Measurements from ENCODE around the gene POLG.

The POLG gene

DNA sequence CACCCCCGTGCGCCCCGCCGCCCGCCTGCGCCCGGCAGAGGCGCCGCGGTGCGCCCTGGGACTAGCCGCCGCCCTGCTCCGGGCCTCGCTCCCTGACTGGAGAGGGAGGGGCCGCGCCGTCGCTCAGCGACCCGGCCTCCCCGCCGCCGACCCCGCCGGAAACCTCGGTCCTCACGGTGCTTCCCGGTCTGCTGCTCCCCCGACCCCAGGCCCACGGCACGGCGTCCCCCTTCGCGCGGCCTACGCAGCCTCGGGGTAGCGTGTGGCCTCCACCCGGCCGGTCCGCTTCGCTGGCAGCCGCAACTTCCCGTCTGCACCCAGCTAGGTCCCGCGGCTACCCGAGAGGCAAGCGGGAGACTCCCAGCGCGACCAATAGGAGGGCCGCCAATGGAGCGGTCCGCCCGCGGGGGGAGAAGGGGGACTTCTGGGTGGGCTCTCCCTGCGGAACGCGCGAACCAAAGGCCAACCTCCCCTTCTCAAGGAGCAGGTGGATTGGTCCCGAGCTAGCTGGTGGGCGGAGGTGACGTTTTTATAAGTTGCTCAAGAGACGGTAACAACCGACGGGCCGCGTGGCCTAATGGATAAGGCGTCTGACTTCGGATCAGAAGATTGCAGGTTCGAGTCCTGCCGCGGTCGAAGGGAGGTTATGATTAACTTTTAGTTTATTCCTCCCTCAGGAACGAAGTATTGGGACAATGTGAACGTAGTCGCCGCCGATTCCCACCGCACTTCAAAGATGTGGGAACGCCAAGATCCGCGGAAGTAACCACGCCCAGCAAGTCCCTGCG, at the start of gene POLG:
Gene POLG, minus strand, starts transcription at position 315 of the 788 bp plus-strand sequence. CDS start 1,070 bp downstream, outside the sequence.
- peak; percentile 98 for DNase-seq

DNA sequence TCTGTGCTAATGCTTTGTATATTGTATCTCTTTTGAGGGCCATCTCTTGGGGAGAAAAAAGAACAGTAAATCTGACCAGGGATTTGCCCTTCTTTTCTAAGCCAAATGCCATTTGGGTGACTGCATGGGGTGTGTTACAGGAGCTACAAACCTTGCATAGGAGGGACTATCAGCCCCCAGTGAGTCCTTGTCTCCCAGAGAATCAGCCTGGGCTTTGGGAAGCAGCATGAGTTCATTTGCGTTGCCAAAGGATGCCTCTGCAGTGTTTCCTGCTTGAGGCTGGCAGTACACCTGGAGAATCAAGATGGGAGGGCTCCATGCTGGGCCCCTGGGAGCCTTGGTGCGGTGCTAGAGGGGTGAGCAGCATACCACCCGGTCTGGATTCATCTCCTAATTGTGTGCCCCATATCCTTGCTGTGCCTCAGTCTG, 49.6 kb upstream of the POLG start:
- DNase-seq = no peak

DNA sequence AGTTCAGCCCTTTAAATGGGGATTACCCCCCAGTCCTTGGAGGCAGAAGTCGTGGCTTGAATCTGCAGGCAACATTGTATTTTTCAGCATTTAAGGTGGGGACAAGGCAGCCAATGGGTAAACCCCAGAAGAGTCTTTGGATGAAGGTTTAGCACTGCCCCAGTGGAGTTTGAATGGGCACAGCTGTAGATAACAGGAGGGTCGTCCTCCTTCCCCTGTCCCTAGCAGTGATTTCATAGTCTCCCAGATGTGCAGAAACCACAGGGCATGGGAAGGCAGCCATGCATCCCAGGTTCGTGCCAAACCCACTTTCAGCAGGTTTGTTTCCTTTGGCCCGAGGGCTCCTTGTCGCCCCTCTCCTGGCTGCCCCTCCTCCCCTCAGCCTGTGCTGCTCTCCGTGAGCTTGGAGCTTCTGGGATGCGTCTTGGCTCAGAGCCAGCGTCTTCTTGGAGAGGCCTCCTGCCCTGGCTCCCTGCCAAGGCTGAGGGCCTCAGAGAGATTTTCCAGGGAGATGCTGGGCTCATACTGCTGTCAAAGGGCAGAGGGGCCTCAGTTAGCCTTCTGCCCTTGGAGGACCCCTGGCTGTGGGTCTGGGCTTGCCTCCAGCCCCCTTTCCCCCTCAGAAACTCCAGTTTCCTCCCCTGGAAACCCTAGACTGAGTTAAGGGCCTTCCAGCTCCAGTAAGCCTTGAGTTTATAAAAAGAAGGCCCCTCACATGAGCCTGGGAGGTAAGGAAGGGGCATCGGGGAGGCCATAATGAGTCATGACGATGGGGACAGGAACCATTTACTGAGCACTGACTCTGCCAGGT, 48.9 kb upstream of the POLG start:
- no peak for DNase-seq

DNA sequence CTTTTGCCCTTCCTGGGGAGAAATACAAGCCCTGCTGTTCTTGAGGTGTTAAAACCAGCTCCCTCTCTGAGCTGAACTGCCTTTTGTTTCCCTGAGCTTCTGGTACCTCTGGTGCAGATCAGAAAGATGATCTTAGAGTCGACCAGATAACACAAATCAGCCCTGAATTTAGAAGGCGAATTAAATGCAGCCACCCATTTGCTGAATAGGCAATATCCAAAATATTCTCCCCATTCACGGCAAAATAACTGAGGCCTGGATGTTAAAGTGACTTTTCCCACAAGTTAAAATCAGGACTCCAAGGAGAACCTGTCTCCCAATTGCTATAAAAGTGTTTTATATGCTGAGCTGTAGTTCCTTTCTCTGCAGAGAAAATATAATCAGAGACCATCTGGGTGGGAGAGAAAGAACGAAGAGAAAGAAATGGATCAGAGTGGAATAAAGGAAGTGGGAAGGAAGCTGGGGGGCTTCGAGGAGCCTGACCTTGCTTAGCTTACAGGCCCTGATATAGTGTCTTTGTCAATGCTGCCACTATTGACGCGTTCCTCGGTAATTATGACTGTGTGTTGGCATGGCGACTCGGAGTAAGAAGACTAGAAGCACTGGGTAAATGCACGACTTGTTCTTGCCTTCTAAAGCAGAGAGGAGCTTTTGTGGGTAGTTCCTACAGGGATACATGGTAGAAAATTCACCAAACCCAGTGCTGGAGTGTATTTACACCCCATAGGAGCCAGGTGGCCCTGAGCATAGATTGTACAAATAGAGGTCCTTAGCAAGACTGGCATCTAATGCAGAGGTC, 47.5 kb upstream of the POLG start:
- no peak for DNase-seq

DNA sequence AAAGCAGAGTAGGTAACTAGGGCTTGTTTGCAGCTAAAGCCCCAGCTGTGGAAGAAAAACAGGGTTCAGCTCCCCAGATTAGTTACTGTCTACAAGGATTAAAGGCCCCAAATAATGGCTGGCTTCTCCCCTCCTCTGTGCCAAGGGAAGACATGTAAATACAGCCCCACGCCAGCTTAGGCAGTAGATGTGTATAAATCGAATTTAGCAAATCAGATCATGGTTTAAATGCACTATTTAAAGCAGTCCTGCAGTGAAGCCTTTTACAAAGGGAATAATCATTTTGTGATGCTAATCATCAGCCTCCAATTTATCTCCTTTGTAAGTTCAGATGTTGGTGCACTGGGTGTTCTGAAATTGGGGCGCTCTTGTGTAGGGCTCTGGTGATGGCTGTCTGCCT, 46.7 kb upstream of the POLG start:
- DNase-seq = no peak

DNA sequence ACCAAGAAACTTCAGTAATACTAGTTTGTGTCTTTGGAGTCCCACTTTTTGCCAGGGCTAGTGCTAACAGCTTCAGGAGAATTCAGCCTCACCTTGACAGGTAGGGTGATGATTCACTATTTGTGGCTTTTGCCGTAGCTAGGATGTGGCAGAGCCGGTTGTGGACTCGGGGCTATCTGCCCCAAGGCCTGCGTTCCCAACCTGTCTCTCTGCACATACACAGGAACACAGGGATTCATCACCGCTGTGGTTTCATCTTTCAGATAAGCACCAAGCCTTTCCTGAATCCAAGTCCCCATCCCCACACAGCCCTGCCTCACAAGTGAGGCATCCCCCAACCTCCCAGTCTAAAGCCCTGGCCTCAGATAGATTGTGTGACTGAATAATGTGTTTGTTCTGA, 45.2 kb upstream of the POLG start:
- no peak for DNase-seq

DNA sequence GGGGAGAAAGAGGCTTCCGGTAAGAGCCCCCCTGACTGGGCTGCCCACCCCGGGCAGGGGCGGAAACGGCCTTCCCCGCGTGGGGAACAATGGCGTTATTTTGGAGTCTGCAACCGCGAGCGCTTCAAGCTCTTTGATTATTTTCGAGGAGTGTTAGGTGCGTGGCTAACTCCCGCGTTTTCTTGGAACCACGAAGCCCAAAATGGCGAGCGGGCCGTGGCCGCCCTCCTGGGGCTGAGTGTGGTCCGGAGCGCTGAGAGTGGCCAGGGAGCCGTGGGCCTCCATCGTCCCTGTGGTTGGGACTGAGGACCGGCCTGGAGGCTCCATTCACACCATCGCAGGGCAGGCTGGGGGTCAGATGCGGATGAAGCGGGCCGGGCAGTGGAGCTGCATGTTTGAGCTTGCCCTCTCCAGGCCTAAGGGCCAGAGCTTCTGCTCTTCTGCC, 44.6 kb upstream of the POLG start:
- DNase-seq = no peak

DNA sequence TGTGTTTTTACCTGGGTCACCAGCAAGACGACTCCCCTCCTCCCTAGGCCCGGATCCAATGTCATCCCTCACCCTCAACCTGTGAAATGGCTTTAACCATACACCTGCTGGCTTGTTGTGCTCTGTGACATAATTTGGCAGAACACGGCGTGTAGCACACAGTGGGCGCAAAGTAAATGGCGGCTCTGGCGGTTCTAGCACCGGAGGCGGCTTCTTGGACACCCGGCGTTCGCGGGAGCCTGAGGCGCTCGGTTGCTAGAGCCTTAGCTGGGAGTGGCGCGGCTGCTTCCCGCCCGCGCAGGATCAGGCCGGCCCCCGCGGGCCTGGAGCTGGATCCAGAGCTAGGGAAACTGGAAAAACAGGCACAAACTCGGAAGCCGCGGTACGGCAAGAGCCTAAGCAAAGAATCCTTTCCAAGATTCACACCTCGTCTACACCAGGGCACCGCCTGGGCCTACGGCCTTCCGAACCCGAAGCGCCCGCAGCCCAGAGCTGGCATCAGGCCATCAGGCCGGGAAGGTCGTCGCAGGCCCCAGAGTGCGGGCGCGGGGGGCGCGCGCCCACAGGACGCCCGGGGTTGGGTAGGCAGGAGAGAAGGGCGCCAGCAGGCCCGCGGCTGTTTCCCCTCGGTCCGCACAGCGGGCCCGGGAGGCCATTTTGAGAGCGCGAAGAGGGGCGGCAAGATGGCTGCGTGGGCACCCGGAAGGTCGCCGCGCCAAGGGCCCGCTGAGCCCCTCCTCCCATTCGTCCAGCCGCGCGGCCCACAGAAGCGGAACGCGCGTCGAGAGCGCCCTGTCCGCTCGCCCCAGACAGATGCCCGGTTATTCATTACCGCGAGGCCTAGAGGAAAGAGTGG, 43.9 kb upstream of the POLG start:
- no peak for DNase-seq

DNA sequence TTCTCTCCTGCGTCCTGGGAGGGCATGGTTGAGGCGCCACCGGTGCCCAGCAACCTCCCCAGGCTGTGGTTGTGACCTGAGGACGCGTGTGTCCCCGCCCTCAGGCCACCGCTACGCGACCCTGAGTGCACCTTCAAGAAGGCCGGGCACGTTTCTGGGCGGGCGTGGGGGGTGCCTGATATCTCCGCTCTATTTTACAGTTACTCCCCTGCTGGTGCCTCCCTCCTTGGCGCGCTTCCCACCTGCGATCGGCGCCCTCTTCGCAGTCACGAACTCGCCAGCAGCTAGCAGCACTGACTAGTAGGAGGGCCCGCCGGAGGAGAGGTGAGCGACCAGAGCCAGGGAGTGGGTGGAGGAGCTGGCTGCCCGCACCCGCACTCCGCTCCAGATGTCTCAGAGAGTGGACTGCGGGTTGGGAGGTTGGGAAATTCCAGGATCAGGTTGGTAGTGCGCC, 43.2 kb upstream of the POLG start:
- DNase-seq = no peak

DNA sequence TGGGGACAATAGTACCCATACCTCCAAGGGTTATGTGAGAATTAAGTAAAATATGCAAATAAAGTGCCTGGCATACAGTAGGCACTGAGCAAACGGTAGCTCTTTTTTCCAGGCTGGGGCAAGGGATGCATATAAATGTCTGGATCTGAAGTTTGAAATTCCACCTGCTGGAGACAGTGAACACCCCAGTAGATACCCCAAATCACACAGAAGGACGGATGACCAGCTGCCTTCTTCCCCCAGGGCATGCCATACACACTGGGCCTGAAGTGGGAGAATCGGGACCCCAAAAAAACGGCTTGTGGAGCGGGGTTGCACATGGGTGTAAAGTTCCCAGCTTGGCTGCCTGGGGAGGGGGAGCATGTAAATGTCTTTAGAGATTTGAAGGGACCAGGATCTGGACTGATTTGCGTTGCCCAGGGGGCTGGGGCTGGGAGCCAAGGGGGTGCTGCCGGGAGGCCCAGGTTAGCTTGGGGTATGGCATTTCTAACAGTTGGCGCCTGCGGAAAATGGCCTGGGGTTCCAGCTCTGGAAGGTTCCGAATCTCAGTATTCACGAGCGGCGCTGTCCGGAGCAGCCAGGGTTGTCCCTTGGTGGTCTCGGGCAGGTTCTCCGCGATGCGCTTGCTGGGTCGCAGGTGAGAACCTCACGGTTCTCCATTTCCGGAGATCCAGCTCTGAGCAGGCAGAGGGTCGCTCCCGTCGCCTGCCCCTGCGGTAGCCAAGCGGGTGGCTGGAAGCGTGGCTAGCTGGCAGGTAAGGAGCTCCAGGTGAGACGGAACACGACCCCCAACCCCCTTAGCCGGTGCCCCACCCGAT, 42.6 kb upstream of the POLG start:
- no peak for DNase-seq

DNA sequence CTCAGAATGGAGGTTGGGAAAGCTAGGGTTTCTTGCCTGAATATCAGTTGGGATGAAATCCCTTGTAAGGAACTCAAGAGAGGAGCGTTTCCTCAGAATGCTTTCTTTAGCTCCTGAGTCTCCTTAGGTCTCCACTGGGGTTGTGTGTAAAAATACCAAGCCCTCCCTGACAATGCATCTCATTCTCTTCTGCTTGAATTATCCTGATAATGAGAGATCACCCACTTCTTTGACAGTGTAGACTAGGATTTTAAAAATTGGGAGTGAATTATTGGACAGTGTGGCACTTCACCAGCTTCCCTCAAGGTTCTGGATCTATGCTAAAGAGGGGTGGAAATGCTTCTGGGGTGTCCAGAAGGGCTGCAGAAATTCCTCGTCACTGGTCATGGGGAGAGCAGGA, 41.8 kb upstream of the POLG start:
- DNase-seq = no peak

DNA sequence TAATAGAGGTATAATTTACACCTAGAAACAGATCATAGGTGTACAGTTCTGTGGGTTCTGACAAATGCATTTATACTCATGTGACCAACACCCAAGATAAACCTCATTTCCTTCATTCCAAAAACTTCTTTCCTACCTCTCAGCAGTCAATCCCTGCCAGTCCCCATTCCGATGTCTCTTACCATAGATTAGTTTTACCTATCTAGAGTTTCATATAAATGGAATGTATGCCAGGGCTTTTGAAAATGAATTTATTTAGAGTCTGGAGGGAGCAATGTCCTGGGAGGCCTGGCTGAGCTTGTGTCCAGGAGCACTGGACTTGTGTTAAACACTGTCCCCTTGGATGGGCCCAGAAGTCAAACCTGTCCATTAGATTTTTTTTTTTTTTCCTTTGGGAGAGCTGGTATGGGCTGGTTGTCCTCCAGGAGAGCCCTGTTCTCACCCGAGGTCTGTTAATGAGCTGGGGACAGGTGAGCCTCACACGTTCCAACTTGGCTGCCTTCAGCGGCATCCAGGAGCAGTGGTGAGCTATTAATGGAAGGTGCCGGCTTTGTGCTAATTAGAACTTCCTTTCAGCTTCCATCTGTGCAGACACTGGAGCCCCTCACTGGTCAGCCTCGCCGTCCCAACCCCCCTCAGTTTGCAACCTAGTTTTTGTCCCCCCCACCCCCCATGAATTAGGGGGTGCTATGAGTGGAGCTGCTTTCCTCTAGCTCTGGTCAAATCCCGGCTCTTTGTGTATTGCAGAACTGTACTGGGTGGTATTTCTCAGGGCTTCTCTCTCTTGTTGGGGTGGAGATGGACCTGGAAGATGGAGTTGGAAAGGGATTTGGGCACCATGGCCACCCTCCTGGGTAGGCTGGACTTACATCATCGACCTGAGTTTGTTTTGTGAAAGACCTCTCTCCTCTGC, 40.7 kb upstream of the POLG start:
- DNase-seq = no peak

DNA sequence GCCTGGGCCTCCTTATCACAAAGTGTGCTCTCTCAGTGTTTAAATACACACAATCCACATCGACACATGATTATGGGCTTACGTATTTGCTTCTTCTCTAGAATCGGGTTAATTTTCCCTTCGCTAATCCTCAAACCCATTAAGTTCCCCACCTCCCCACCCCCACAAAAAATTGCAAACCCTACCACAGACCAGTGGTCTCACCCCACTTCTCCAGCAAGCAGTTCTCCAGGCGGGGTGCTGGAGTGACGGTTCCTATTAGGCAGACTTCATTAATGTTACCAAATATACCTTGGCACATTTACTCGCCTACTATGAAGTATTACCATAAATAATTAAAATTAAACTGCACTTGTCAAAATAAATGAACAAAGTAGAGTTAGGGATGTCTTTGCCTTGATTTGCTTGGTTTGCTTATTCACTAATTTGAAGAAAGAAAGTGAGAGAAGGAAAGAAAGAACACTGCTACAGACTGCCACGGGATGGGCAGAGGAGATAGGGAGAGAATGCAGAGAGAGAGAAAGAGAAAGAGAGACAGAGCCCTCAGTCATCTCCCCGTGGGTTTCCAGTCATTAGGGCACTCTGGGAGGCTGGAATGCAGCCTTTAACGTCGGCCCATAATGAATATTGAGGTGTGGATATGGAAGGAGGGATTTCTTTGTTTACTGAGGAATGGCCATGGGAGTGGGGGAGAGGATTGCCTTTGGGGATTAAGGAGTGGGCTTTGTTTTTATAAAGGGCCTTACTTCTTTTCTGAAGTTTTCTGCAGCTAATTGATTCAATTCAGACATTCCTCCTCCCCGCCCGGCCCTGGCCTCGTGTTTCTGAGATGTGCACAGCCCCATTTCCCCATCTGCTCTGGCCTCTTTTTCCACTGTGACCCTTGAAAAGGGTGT, 39.7 kb upstream of the POLG start:
- no peak for DNase-seq

DNA sequence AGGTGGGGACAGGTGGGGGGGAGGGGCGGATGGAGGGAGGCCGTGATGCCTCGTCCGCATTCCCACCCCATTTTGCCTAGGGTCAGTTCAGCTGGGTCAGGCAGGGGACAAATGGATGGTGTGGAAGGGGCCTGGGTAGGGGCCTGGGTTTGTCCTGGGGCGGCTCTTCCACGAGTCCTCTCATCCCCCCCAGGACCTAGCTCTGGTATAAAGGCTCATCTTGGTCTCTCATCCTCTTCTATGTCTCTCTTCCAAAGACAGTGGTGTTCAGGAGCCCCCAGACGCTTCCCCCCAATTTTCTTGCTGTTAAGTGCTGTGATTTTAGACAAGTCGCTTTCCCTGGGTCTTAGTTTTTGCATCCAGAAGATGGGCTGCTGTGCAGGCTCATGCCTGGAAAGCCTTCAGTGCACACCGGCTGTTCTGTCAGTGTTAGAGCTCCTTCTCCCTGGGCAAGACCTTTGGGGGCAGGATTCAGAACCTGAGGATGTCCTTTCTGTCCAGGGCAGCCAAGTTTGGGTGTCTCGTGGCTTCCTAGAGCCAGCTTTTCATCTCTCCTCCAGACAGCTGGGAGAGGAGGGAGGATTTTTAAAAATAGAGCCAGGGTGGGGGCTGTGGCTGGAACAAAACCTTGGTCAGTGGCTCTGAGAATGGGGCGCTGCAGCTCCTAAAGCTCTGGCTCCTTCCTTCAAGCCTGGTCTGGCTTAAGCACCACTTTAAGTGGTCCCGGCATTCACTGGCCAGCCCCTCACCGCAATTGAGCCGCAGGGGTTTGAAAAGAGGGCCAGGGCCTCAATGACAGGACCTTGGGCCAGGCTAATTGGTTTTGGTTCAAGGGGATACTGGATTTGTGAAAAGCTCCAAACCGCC, 37.7 kb upstream of the POLG start:
- DNase-seq = no peak

DNA sequence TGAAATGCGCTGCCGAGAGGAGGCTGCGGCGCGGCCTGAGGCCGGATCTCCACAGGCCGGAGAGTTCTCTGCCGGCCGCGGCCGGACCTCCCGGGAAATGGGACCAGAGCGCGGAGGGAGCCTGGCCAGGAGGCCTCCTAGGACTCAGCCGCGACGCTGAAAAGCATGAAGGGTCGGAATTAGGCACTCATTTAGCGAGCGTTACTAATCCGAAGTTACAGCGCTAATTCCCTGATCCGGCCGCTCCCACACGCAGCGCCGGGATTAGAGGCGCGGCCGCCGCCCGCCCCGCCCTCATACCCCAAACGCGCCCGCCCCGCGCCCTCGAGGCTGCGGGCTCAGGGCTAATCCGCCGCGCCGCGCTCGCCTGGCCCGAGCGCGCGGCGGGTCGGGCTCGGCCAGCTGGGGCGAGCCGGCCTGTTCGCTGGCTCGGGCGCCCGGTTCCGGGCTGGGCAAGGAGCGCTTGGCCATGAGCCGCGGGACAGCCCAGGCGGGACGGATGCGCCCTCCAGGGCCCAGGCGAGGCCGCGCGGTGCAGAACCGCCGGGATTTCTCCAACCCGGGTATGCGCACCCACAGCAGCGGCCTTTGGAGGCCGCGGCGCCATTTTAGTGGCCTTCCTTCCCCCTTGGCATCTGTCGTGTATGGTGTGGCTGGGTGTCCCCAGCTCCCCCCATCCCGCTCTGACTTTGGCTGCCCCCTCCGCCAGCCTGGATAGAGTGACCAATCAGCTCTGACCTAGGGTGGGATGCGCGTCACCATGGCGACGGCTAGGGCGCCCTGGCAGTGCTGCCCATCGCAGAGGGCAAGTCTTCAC, 36.8 kb upstream of the POLG start:
- DNase-seq = no peak

DNA sequence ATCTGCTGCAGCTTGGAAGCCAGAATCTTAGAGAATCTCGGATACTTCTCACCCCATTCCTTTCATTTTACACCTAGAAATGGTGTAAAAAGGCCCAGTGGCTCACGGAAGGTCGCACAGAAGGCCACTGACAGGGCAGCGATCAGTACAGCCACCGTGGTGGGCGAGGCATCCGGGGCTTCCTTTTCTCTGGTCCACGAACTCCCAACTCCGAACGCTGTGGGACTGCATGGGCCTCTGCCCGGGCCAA, 36.3 kb upstream of the POLG start:
- DNase-seq = no peak

All from activated effector memory CD4-positive, alpha-beta T cell treated with Interleukin-2 at 50 U/mL for 16 hours (primary cell).